Gastrocnemius medialis (tissue), 4 donors: Measurements from ENCODE around the gene EPHB2.

Experiments
- POLR2A ChIP-seq, 2 donors: fragments of 450-650 bp; IDR thresholded peaks; one replicate each; pipeline ENCODE4 v1.6.1; 2017; ENCODE audit warnings: antibody characterized with exemption in 2 of 2, mild to moderate bottlenecking in 2 of 2, moderate library complexity in 2 of 2
- TF ChIP-seq, protein P1 (sequence below), 5 experiments: fragments of 450-650 bp in 3 of 5; fragments of 200-600 bp in 2 of 5; sonication (generic) in 2 of 5; IDR thresholded peaks in 4 of 5; conservative IDR thresholded peaks in 1 of 5; 1 replicate in 4 of 5; 2 replicates in 1 of 5; pipeline ENCODE4 v1.5.1; 2016 to 2019; ENCODE audit warnings: antibody characterized with exemption in 5 of 5, mild to moderate bottlenecking in 3 of 5, moderate library complexity in 3 of 5

DNA sequence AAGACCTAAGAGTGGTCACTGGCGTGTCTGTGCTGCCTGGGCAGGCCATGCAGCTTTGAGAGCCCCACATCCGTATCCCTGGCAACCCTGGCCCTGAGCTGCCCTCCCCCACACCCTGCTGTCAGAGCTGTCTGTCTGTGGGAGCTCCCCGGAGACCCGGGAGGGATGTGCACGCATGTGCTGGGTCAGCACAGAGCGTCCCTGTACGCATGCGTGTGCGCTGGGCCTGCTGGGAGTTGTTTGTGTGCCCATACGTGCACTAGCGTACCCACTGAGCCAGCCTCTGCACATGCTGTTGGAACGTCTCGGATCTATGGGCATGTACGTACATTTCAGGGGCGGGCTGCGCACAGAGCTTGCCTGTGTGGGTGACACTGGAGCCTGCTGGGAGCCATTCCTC, 89.3 kb downstream of the EPHB2 start:
- TF ChIP-seq, protein P1, sequence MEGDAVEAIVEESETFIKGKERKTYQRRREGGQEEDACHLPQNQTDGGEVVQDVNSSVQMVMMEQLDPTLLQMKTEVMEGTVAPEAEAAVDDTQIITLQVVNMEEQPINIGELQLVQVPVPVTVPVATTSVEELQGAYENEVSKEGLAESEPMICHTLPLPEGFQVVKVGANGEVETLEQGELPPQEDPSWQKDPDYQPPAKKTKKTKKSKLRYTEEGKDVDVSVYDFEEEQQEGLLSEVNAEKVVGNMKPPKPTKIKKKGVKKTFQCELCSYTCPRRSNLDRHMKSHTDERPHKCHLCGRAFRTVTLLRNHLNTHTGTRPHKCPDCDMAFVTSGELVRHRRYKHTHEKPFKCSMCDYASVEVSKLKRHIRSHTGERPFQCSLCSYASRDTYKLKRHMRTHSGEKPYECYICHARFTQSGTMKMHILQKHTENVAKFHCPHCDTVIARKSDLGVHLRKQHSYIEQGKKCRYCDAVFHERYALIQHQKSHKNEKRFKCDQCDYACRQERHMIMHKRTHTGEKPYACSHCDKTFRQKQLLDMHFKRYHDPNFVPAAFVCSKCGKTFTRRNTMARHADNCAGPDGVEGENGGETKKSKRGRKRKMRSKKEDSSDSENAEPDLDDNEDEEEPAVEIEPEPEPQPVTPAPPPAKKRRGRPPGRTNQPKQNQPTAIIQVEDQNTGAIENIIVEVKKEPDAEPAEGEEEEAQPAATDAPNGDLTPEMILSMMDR (IDR thresholded peaks at IDR 0.05 in 4 of 5, conservative IDR thresholded peaks at IDR 0.05 in 1 of 5), result no peak
- no peak for TF ChIP-seq POLR2A (IDR thresholded peaks at IDR 0.05)
